GF-D8 (cell line): ENCODE results near the gene SNX17.
"Not testable (repeated sequence)": the region's sequence is repeated elsewhere in the genome, so short reads cannot be mapped to it uniquely, and the experiment has no call there.

Experiments used
- DNase-seq: peaks from one replicate; lab custom pipeline; 2025; lab: John Stamatoyannopoulos, UW

SNX17 gene

DNA sequence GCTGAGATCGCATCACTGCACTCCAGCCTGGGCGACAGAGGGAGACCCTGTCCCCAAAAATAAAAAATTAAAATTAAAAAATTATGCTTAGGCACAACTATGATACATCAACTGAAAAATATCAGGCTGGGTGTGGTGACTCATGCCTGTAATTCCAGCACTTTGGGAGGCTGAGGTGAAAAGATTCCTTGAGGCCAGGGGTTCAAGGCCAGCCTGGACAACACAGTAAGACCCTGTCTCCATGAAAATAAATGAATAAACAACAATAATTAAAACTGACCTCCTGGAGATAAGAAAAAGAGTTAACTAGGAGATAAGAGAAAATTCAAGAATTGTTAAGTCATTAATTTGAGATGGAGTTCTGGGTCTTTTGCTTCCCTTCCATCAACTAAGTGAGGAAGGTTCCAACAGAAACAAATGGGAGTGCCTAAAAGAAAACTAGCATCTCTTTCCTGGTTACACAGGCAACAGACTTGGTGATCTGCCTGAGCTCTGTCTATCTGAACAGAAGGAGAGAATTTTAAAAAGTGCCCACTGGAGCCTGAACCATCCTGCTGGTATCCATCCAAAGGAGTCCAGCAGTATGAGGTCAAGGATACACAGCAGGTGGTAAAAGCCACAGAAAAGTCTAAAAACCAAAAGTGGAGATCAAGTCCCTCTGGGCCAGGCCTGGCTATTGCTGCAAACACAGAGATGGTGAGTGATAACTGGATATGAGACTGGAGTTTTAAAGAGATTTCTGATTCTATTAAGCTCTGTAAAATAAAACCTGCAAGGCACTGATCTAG, 30.1 kb downstream of the SNX17 start:
- DNase-seq = no peak

DNA sequence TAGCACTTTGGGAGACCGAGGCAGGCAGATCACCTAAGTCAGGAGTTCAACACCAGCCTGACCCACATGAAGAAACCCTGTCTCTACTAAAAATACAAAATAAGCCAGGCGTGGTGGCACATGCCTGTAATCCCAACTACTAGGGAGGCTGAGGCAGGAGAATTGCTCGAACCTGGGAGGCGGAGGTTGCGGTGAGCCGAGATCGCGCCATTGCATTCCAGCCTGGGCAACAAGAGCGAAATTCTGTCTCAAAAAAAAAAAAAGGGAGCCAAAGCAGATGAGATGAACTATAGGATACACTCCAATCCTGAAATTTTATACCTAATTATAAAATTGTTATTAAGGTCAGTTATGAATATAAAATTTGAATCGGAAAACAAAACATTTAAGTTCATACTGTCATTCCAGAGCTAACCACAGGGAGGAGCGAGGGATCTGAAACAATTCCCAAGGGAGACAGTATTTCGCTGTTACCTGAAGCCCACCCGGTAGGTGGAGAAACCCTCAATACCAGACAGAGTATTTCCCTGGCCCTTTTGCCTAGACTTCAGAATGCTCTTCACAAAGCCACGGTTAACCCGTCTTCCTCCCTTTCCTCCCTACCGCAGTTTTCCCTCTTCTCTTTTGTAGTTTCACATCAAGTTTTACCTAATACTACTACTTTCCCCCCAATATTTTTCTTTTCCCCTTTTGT, 37.5 kb downstream of the SNX17 start:
- DNase-seq = no peak

DNA sequence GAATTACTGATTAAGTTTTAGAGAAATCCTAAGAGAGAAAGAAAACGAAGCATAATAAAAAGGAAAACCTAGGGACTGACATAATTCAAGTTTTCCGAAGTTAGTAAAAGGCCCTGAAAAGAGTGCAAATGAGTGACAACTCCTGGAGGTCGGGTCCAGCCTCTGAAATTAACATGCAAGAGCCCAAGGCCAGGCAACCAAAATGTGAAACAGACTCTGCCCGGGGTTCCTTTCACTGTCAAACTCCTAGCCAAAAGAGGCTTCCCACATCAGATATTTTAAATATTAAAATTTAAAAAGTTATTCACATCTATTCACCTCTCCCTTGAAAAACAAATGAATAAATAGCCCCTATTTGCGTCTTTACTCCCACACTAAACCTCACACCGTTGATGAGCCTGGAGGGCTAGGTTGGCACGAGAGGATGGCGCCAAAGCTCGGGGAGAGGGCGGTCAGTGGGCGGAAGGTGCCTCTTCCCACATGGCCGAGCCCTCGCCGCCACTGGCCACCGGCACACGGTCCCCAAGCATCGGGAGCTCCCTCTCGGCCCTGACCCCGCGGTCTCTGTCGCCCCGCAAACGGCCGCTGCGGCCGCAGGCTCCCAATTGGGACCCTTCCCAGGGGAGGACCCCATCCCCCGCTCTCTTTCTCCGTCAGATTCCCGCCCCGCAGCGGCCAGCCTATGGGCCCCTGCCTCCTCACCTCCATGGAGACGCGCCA, 38.3 kb downstream of the SNX17 start:
- DNase-seq = no peak

DNA sequence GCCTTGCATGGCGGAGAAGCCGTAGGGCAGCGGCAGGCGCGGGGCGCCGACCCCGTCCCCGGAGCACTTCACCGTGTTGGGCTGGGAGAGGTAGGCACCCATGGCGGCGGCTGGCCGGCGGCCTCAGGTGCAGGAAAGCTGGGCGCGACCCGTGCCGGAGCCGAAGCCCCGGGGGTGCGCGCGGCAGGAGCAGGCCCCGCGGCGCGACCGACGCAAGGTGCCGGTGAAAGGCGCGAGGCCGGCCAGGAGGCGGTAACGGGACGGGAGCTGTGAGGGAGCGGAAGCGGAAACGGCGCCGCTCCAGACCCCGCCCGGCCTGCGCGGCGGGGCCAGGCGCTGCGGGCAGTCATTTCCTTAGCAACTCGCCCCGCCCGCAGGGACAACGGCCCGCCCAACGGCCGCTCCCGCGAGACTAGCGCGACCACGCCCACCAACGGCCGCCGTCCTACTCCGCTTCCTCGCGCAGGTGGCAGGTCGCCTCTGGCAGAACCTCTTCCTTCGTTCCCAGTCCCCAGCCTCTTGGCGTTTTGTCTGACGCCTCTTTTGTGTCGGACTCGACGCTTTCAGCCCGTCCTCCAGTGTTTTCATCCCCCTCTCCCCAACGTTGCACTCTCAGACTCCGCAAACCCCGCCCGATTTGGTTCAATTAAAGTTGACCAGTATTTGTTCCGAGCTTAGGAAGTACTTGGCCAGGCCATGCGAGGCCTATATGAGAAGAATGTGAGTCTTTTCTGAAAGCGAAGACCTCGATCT, 39.1 kb downstream of the SNX17 start, which contains the start of gene PPM1G:
TSS of gene PPM1G (minus strand) at position 271 of the 753 bp plus-strand sequence. CDS start at position 102, 169 bp downstream.
- DNase-seq = peak; percentile 85

DNA sequence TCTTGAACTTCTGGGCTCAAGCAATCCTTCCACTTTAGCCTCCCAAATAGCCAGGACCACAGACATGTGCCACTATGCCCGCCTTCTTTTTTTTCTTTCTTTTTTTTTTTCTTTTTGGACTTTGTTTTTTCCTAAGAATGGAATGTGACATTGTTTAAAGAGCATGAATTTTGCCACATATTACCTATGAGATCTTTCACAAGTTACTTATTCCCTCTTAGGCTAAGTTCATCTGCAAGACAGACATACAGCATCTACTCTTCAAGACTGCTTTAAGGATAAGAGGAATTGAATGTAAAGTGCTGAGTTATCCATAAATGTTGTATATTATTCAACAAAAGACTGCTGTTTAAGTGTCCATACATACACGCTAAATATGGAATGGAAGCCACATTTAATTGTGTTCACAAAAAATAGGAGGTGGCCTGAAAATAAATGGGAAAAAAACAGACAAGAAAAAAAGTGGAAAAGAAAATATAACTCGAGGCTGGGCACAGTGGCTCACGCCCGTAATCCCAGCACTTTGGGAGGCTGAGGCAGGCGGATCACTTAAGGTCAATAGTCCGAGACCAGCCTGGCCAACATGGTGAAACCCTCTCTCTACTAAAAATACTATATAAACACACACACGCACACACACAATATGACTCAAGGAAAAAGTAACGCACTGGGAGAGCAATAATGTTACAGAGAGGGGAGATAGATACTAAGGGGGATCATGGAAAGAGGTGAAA, 42.2 kb downstream of the SNX17 start:
- no peak for DNase-seq

DNA sequence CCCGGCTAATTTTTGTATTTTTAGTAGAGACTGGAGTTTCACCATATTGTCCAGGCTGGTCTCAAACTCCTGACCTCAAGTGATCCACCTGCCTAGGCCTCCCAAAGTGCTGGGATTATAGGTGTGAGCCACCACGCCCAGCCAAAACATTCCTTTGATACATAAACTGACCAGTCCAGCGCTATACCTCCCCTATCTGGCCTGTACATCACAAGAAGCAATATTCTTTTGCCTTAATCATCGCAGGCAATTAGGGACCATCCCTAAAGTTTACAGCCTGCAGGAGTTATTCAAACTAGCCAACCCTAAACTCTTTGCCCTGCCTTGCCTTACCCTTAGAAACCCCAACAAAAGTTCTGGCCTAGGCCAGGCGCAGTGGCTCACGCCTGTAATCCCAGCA, 45.7 kb downstream of the SNX17 start:
- no peak for DNase-seq

DNA sequence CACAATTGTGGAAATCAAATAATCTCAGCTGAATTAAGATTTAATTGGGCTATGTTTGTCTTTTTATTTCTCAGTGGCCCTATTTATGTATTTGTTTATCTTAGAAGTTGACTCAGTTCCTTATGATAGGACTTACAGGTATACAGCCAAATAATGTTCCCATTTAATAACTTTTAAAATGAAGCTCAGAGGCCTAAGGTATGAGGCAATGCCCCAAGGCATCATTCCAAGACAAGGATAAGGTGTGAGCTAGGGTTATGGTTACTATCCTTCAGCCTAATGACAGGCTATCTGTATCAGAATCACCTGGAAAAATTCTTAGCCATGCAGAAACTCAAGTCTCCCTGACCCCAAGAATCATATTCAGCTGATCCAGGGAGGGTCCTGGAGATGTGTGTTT, 50.6 kb downstream of the SNX17 start:
- DNase-seq = no peak

DNA sequence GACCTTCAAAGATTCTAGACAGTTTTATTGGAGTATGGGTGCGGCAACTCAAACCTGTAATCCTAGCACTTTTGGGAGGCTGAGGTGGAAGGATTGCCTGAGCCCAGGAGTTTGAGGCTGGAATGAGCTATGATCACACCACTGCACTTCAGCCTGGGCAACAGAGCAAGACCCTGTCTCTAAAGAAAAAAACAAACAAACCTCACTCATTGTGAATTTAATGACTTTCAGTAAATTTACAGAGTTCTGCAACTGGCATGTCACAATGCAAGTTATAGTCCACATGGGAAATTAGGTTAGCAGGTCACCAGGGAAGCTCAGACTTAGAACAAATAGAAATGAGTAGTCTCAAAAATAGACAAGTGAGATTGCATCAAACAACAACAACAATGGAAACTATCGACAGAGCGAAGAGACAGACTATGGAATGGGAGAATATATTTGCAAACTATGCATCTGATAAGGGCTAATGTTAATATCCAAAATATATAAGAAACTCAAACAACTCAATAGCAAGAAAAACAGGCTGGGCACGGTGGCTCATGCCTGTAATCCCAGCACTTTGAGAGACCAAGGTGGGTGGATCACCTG, 51.3 kb downstream of the SNX17 start:
- no peak for DNase-seq

DNA sequence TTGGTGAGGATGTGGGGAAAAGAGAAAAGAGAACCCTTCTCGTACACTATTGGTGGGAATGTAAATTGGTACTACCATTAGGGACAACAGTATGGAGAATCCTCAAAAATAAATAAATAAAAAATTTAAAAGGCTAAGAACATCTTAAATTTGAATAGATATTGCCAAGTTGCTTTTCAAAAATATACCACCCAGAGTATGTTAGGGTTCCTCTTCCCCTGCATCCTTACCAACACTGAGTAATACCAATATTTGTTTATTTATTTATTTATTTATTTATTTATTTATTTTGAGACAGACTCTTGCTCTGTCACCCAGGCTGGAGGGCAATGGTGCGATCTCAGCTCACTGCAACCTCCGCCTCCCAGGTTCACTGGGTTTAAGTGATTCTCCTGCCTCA, 52.5 kb downstream of the SNX17 start:
- DNase-seq = no peak

DNA sequence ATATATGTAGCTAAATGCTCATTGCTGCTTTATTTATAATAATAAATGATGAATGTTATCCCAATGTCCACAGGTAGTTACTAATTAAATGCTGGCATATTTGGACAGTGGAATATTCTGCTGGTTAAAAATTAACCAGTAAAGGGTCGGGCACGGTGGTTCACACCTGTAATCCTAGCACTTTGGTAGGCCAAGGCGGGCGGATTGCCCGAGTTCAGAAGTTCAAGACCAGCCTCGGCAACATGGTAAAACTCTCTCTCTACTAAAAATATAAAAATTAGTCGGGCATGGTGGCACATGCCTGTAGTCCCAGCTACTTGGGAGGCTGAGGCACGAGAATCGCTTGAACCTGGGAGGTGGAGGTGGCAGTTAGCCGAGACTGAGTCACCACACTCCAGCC, 54.6 kb downstream of the SNX17 start:
- DNase-seq = not testable (repeated sequence)
